Activated gamma-delta T cell (primary cell): Measurements from ENCODE around the gene GSTO1.

Source experiments
- DNase-seq: peaks from one replicate; lab custom pipeline; 2025; lab: John Stamatoyannopoulos, UW

The GSTO1 gene

DNA sequence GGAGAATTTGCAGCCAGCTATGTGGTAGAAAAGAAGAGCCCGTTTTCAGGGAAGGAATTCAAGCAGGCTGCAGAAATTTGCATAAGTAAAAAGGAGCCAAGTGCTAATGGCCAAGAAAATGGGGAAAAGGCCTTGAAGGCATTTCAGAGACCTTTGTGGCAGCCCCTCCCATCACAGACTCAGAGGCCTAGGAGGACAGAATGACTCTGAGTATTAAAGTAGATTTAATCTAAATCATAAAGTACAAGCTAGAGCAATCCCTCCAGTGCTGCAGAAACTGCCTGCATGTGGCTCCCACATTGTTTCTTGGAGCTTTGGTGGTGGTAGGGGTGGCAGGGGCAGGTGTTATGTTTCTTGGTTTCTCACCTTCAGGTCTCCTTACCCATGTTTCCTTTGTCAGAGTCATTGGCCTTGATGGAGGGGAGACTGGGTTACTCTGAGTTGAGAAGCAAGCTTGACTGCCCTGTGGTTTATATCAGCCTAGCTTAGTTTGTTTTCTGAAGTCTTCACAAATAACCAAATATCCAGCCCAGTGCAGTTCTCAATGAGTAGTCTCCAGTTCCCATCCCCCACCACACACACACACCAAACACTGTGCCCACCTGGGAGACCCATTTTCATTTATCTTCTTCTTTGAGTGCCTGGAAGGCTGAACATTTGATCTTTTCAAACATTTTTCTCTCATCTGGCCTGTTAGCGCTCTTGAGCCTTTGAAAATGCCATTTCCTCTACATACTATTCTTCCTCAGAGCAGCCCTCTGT, 49.1 kb downstream of the GSTO1 start:
- DNase-seq, result no peak

DNA sequence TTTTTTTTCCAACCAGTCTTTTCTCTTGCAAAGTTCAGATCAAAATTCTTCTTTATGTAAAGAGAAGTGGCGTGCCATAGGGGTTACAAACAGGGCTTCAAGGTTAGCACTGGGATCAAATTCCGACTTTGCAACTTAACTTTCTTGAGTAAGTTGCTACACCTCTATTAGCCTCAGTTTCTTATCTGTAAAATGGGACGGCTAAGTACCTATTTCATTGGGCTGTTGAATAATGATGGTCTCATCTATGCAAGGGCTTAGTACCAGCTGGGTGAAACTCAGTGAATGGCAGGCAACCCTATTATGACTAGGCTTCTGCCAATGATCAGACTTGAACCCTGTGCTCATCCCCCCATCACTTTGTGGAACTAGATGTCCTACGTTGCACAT, 49.7 kb downstream of the GSTO1 start:
- DNase-seq, result no peak

DNA sequence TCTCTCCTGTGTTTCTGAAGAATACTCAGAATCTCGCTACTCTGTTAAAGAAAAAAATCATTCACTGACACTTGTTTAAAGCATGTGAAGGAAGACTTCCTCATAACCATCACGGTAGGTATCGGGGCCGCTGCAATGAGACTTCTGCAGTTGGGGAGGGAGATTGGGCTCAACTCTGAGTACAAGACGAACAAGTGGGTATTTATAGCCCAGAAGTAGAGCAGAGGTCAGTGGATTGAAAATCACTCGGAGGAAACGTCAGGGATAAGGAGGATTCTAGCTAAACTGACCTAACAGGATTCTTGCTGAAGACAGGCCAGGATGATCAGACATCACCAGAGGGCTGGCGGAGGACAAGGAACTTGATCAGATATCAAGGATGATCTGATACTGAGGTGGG, 50.2 kb downstream of the GSTO1 start:
- DNase-seq, result no peak

DNA sequence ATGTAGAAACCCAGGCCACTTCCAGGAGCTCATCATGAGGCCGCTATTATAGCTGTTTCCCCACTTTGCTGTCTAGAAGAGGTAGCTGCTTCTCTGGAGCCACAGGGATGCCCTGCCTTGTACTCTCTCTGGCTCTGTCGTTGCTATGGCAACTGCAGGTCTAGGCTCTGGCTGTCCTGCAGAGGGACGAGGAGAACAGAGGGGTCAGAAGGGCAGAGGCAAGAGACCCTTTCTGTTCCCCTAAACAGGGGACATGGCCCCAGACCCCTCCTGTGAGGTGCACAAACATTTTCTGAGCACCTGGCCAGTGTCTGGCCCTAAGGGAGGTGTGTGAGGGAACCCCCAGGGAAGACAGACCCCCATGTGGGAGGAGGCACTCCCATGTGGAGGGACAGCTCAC, 52.2 kb downstream of the GSTO1 start:
- no peak for DNase-seq

DNA sequence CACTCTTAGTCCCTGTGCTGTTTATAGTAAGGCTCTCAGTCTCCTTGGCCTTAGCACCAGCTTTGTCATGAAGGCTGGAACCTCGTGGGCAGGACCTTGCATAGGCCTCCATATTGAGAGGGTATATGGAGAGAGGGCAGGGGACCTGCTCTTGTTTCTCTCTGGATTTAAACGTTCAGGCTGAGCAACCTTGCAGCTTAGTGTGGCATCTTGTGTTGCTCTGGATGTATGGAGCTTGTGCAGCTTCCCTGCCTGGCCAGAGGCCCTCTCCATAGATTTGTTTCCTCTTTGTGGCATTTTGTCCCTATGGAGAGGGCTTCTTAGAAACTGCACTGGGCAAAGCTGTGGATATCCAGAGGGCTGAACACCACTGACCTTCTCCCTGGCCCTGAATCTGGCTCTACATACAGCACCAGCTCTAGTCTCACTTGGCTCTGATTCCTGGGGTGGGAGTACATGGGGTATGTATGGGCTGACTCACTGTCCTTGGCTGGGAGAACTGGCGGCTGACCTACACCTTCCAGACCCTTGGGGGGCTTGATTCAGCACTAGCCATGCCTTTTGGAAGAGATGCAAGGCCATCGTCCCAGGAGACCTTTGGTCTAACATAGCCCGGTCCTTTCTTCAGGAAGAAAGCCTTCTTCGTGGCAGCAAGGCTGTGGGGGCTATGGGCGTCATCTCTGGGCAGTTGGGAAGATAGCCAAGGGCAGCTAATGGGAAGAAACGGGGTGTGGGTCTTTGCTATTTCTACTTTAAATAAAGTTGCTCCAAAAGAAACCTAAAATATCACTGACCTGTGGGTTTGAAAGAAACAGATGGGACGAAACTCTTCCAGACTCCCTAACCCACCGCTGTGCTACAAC, 53.1 kb downstream of the GSTO1 start:
- no peak for DNase-seq

DNA sequence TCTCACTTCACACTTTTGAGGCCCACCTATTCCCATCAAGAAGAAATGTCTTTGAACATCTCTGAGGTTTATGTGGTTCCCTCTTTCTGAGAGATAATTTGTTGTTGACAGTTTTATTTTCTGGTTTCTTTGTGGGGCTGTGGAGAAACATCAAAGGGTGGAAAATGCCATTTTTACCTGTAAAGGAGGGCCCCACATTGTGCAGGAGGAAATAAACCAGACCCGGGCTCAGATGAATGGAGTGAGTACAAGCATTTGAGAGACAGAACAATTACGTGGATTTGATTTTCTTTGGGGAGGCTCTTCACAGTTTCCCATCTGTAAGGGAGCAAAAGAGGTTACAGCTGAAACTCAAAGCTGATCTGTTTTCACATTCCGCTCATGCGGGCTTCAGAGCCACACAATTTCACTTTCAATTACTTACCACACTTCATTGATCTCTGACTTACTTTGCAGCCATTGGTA, 53.8 kb downstream of the GSTO1 start:
- DNase-seq, result no peak

DNA sequence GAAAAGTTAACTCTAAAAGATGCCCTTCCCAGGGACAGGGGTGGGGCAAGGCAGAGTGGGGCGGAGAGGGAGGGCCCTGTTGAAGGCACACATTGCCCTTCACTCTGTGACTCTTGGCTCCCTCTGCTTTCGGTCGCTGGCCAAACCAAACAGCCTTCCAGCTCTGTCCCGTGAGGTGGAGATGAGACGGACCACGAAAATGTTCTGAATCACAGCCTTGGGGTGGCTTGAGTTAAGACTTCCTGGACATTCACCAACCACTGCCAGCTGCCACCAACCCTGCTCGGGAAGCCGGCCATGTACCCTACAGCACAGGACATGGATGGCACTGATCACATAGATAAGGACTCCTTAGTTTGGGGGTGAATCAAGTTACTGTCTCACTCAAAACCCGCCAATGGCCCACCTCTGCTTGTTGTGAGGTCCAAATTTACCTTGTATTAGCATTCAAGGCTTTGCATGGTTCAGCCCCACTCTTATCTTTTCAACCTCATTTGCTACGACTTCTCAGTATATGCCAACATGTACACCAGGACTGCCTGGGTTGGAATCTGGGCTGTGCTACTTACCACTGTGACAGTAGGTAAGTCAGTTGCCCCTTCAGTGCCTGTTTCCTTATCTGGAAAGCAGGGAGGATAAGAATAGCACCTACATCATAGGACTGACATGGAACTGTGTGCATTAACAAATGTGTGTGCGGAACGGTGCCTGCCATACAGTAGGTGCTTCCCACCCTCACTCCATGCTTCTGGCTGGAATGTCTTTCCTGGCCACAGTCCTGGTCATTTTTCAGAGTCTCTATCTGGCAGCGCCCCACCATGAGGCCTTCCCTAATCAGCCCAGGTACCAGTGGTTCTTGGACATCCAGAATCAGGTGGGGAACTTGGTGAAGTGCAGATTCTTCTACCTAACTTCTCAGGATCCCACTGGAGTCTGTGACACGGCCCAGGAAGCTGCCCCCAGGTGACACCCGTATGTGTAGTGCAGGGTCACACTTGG, 55.6 kb downstream of the GSTO1 start:
- no peak for DNase-seq

DNA sequence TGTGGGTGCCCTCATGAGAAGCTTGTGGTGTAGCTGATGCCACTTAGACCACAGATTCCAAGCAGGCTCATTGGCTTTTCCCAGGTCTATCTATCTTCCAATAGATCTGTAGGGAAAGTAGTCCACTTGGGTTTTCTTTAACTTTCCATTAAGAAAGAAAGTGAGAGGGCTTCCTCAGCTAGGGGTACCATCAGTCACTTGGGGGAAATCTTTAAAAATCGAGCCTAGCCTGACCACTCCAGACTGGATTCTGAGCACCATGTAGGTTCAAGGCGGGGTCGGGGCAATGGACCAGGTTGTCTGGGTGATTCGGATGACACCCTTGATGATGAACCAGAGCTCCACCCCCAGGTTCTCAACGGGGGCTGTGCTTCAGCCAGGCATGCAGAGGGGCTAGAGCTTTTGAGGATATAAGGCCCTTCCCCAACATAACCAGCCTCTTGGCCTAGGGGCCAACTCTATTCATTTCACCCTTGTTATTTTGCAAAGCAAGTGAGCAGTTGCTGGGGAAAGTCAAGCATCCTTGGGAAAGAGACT, 56.6 kb downstream of the GSTO1 start:
- DNase-seq, result no peak

DNA sequence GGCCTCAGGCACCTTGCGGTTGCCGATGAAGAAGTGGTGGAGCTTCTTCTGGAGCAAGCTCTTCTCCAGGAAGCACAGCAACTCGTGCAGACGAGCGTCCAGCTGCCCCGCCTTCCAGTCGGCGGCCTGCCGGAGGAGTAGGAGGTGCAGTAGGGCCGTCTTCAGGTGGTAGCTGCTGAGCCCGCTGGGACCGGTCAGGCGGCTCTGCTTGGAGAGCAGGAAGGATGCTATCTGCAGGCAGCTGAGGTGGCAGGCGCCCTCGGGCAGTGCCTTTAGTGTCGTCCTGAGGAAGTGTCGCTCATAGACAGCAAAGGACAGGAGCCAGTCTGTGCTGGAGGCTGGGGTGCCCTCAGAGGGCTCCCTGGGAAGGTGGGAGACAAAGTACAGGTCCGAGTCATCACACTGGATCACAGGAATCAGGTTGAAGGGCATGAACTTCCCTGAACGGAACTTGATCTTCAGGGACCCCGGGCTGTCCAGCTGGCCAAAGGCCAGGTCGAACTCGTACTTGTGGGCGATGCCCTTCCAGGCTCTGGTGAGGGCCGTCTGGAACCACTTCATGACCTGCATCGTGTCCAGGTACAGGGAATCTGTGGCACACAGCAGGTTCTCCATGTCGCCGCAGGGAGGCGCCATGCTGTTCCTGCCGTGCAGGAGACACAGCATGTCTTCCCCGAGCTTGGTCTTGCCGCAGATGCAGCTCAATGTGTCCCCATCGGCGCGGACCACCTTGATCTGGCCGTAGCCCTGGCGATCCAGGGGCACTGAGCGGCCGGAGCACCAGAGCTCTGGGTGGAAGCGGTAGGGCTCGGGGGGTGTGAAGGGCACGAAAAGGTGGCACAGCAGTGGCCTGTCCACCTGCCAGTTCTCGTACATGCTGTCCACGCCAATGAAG, 60.1 kb downstream of the GSTO1 start:
- no peak for DNase-seq

DNA sequence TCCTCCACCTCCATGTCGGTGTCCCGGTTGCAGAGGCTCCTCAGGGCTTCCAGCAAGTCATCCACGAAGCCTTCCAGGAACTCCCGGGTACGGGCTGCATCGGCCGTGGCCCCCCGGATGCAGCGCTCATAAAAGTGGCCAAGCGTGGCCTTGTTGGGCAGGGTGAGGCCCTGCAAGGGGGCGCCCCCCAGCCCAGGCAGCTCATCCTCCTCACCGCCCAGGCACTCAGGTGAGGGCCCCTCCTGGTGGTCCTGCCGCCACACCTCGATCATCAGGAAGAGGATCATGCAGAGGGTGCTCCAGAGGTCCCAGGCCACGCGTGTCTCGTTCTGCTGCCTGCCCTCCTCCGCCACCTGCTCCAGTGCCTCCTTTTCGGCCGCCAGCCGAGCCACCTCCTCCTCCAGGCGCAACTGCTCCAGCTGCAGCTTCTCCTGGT, 60.8 kb downstream of the GSTO1 start:
- no peak for DNase-seq

DNA sequence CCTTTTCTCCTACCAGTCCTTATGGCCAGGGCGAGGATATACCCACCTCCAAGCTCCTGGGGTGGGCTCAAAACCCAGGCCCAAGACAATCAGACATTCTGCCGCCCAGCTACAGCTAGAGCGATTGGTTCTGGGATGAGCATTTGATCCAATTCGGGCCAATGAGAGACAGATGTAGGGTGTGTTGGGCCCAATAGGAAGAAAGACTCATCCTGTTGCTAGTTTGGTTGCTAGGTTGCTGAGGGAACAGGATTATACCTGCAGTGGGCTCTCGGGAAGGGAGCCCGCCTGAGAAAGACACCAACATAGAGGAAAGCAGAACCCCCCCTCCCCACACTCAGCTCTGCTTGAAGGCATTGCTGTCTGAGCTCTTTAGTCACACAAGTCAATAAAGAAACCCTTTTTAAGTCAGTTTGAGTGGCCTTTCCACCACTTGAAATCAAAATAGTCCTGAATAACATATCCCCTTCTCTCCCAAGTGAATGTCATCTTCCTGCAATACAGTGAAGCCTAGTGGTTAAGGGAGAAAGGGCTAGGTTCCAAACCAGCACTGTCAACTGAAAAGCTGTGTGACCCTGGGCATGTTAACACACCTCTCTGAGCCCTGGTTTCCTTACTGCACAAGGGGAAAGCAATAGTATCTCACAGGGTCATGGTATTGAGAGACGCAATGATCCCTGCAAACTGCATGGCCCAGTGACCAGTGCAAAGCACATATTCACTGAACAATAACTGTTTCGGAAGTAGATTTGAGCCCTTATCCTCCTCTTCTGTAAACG, 61.8 kb downstream of the GSTO1 start:
- DNase-seq, result no peak
